Measurements from ENCODE around the gene ITGAL. TPM values are rescaled to one million over a fixed set of nuclear protein-coding genes. Genes with fewer than 3 reads are reported as not detected.

ITGAL gene
- total RNA-seq, 1 donor from 2014 or later, result 0.23 TPM

GRCh38 chr16:30526823-30527634, 54.5 kb downstream of the ITGAL start:
- Mint-ChIP-seq H3K4me1 (ENCODE audit: low read depth, unreplicated experiment) (peaks cover 4% of the 10 kb centered on the region), H3K9me3 (ENCODE audit: unreplicated experiment) (no peaks in the 10 kb centered on the region), H3K27ac (ENCODE audit: unreplicated experiment) (no peak overlapping the region), H3K27me3 (ENCODE audit: low read depth, unreplicated experiment) (no peaks in the 10 kb centered on the region), H3K4me3 (ENCODE audit: unreplicated experiment) (peak overlapping the region; percentile 80), H3K36me3 (ENCODE audit: low read depth, unreplicated experiment) (no peaks in the 10 kb centered on the region)
- TF ChIP-seq EZH2 (IDR thresholded peaks at IDR 0.05; ENCODE audit: insufficient read depth, low read length) (no peak), CTCF (IDR thresholded peaks at IDR 0.05; ENCODE audit: insufficient read depth, low read depth, low read length) (no peak)
- H3K4me1 ChIP-seq (ENCODE audit: insufficient read depth, low read length), result peaks cover 5% of the 10 kb centered on the region
- H3K9ac ChIP-seq (ENCODE audit: low read length), result peak overlapping the region; percentile 90
- H3K9me3 ChIP-seq (ENCODE audit: insufficient read depth, low read depth, low read length), result no peaks in the 10 kb centered on the region
- H3K36me3 ChIP-seq (ENCODE audit: insufficient read depth, low read length), result no peaks in the 10 kb centered on the region
- no peaks in the 10 kb centered on the region for H3K27me3 ChIP-seq (ENCODE audit: insufficient read depth, low read length)
- DNase-seq (ENCODE audit: low read depth) (peak; percentile 91), FAIRE-seq (no peak)
- H3K4me3 ChIP-seq (ENCODE audit: insufficient read depth, low read depth, low read length), result peak overlapping the region; percentile 84
- peak overlapping the region; percentile 92 for H2AFZ ChIP-seq (ENCODE audit: low read depth, low read length)
- peak overlapping the region; percentile 99 for H3K4me2 ChIP-seq (ENCODE audit: low read length)
- H3K79me2 ChIP-seq (ENCODE audit: insufficient read depth, low read length), result peaks cover 6% of the 10 kb centered on the region
- peak overlapping the region; percentile 92 for H3K27ac ChIP-seq (ENCODE audit: low read depth, low read length)
- no peaks in the 10 kb centered on the region for H4K20me1 ChIP-seq (ENCODE audit: insufficient read depth, low read length)

GRCh38 chr16:30527635-30528178, 55.2 kb downstream of the ITGAL start:
- Histone ChIP-seq H3K36me3 (ENCODE audit: insufficient read depth, low read length) (no peaks in the 10 kb centered on the region), H3K4me2 (ENCODE audit: low read length) (peak overlapping the region; percentile 99), H3K79me2 (ENCODE audit: insufficient read depth, low read length) (peaks cover 6% of the 10 kb centered on the region), H3K27ac (ENCODE audit: low read depth, low read length) (peak overlapping the region; percentile 14), H3K9me3 (ENCODE audit: insufficient read depth, low read depth, low read length) (no peaks in the 10 kb centered on the region), H3K4me1 (ENCODE audit: insufficient read depth, low read length) (peaks cover 5% of the 10 kb centered on the region), H3K27me3 (ENCODE audit: insufficient read depth, low read length) (no peaks in the 10 kb centered on the region), H3K9ac (ENCODE audit: low read length) (peak overlapping the region; percentile 59), H4K20me1 (ENCODE audit: insufficient read depth, low read length) (no peaks in the 10 kb centered on the region), H2AFZ (ENCODE audit: low read depth, low read length) (peak overlapping the region; percentile 63), H3K4me3 (ENCODE audit: insufficient read depth, low read depth, low read length) (no peak overlapping the region)
- DNase-seq (ENCODE audit: low read depth) (no peak), FAIRE-seq (no peak)
- peaks cover 4% of the 10 kb centered on the region for H3K4me1 Mint-ChIP-seq (ENCODE audit: low read depth, unreplicated experiment)
- peak overlapping the region; percentile 80 for H3K4me3 Mint-ChIP-seq (ENCODE audit: unreplicated experiment)
- H3K27me3 Mint-ChIP-seq (ENCODE audit: low read depth, unreplicated experiment), result no peaks in the 10 kb centered on the region
- no peaks in the 10 kb centered on the region for H3K36me3 Mint-ChIP-seq (ENCODE audit: low read depth, unreplicated experiment)
- H3K9me3 Mint-ChIP-seq (ENCODE audit: unreplicated experiment), result no peaks in the 10 kb centered on the region
- TF ChIP-seq CTCF (IDR thresholded peaks at IDR 0.05; ENCODE audit: insufficient read depth, low read depth, low read length) (no peak), EZH2 (IDR thresholded peaks at IDR 0.05; ENCODE audit: insufficient read depth, low read length) (no peak)
- peak overlapping the region; percentile 50 for H3K27ac Mint-ChIP-seq (ENCODE audit: unreplicated experiment)

Measured in astrocyte (in vitro differentiated cells and primary cell).